ENCODE measurements around the gene MB21D2.

Gene MB21D2

GRCh38 chr3:192904632-192905289 is 12.9 kb downstream of the MB21D2 start (continued):
- TF ChIP-seq ZBTB21 (tag by site-specific recombination; IDR thresholded peaks at IDR 0.05) (no peak), ZNF548 (tag by site-specific recombination; IDR thresholded peaks at IDR 0.05) (no peak), ZNF600 (tag by site-specific recombination; IDR thresholded peaks at IDR 0.05) (no peak)

GRCh38 chr3:192902549-192902948 is 15.1 kb downstream of the MB21D2 start:
- POLR2A ChIA-PET, result no interaction called here
- H3K4me1 ChIP-seq (ENCODE audit: control insufficient read depth, insufficient read depth, low read length), result peaks cover 6% of the 10 kb centered on the region

GRCh38 chr3:192901435-192901834 is 16.2 kb downstream of the MB21D2 start:
- no peak overlapping the region for H3K27ac ChIP-seq (ENCODE audit: extremely low read depth, low read depth, low read length)
- H3K36me3 ChIP-seq (ENCODE audit: control insufficient read depth in 2 of 2, insufficient read depth in 1 of 2, low read length in 2 of 2), result no peaks in the 10 kb centered on the region
- no peaks in the 10 kb centered on the region for H3K9me3 ChIP-seq (ENCODE audit: control insufficient read depth, insufficient read depth, low read depth, low read length)
- no peak for TF ChIP-seq ZNF112 (tag by site-specific recombination; IDR thresholded peaks at IDR 0.05)
- no peak for TF ChIP-seq ZNF664 (tag by site-specific recombination; IDR thresholded peaks at IDR 0.05)
- no peak for TF ChIP-seq ZNF350 (tag by site-specific recombination; IDR thresholded peaks at IDR 0.05)
- TF ChIP-seq ZBTB10 (tag by site-specific recombination; IDR thresholded peaks at IDR 0.05), result no peak
- TF ChIP-seq HOXC10 (CRISPR knock-in tag; IDR thresholded peaks at IDR 0.05), result no peak
- TF ChIP-seq ZNF76 (tag by site-specific recombination; IDR thresholded peaks at IDR 0.05; ENCODE audit: borderline replicate concordance, low read depth), result no peak
- no peak for TF ChIP-seq ZNF10 (tag by site-specific recombination; IDR thresholded peaks at IDR 0.05)
- TF ChIP-seq ZNF549 (tag by site-specific recombination; IDR thresholded peaks at IDR 0.05), result no peak
- TF ChIP-seq ZNF341 (tag by site-specific recombination; IDR thresholded peaks at IDR 0.05; ENCODE audit: low read depth), result no peak
- no peak for TF ChIP-seq ZNF548 (tag by site-specific recombination; IDR thresholded peaks at IDR 0.05)
- no peak for TF ChIP-seq ZNF580 (tag by site-specific recombination; IDR thresholded peaks at IDR 0.05)
- TF ChIP-seq ZSCAN5A (tag by site-specific recombination; IDR thresholded peaks at IDR 0.05), result no peak
- no peak for TF ChIP-seq ZSCAN23 (tag by site-specific recombination; IDR thresholded peaks at IDR 0.05)
- no peak for TF ChIP-seq ZNF629 (tag by site-specific recombination; IDR thresholded peaks at IDR 0.05)
- TF ChIP-seq WT1 (tag by site-specific recombination; IDR thresholded peaks at IDR 0.05), result no peak
- CTCF ChIA-PET, result interaction anchor here (0.9 kb wide), 1 partner anchor 14 kb away, joined by 5 read pairs; no protein-coding TSS in a partner anchor
- H3K4me1 ChIP-seq (ENCODE audit: control insufficient read depth, insufficient read depth, low read length), result peaks cover 3% of the 10 kb centered on the region; the same call in 1 of the 2 replicates
- H3K4me3 ChIP-seq (ENCODE audit: low read depth, low read length), result no peak overlapping the region
- POLR2A ChIA-PET, result no interaction called here

More at GRCh38 chr3:192902549-192902948, 15.1 kb downstream of the MB21D2 start:
- Histone ChIP-seq H3K27ac (ENCODE audit: extremely low read depth, low read depth, low read length) (no peak overlapping the region), H3K9me3 (ENCODE audit: control insufficient read depth, insufficient read depth, low read depth, low read length) (no peaks in the 10 kb centered on the region), H3K4me3 (ENCODE audit: low read depth, low read length) (no peak overlapping the region), H3K36me3 (ENCODE audit: control insufficient read depth in 2 of 2, insufficient read depth in 1 of 2, low read length in 2 of 2) (no peaks in the 10 kb centered on the region)
- no peak for TF ChIP-seq TRIM28 (IDR thresholded peaks at IDR 0.05; ENCODE audit: borderline replicate concordance, low read length)
- CTCF ChIA-PET, result interaction anchor here (1.0 kb wide), 1 partner anchor 10 kb away, joined by 3 read pairs; no protein-coding TSS in a partner anchor

Measured in HEK293 (cell line).